HG03095 (cell line): Measurements from ENCODE around the gene ACTN4.

ENCODE experiments used
- ATAC-seq: cut with Tn5 transposase; IDR thresholded peaks from one replicate; pipeline ENCODE4 v1.9.1; 2021; ENCODE audit warnings: moderate library complexity; ENCODE audit not compliant: unreplicated experiment

ACTN4 gene

DNA sequence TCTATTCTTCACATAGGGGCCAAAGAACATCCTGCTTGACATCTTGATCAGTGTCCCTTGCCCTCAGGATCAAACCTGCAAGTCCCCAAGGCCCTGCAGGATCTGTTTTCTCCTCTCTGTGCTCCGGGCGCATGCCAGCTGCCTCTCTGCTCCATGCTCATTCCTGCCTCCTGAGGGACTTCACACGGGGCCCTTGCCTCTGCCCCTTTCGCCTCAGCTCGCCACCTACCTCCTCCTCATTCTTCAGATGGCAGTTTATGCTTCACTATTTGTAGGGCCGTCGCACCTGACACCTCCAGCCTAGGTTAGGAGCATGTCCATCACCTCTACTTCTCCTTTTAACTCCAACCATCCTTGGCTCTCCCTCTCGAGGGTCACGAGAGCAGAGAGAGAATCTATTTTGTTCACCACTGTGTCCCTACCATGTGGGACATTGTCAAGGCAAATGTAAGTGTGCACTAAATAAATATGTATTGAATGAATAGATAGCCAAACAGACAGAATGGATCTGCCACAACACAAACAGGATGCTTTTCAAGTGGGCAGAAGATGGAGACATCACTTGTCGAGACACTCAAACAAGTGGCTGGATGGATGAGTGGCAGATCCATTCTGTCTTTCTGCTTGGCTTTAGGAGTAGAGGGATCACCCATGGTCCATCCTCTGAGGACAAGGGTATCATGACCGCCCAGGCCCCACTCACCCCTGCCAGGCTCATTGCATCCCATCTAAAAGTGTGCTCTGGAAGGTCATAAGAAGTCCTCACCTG lies 29.6 kb downstream of the ACTN4 start:
- ATAC-seq = no peak

DNA sequence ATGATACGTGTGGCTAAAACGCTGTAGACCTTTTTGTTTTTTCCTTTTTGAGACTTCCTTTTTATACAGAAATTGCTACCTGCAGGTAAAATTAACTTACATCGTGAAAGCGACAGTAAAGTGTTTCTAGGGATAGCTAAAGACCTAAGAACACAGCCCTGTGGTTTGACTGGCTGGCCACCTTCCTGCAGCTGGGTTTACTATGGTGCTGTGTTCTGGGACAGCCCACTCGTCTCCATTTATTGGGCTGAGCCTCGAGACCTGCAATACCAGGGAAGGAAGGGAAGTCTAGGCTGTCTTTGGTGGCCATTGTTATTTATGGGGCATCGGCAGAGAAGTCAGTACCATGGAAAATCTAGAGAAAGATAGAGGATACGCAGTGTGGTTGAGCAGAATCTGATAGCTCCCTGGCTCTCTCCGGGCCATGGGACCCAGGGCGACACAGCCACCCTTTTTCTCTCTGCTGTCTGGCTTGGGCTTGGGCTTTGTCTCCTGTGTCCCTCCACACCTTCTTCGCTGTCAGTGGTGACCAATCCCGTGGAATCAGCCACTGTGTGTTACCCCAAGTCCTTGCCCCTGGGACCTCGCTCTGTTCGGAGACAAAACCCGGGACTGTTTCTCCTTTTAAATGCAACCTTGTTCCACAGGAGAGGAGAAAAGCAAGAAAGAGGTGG lies 30.9 kb downstream of the ACTN4 start:
- no peak for ATAC-seq

DNA sequence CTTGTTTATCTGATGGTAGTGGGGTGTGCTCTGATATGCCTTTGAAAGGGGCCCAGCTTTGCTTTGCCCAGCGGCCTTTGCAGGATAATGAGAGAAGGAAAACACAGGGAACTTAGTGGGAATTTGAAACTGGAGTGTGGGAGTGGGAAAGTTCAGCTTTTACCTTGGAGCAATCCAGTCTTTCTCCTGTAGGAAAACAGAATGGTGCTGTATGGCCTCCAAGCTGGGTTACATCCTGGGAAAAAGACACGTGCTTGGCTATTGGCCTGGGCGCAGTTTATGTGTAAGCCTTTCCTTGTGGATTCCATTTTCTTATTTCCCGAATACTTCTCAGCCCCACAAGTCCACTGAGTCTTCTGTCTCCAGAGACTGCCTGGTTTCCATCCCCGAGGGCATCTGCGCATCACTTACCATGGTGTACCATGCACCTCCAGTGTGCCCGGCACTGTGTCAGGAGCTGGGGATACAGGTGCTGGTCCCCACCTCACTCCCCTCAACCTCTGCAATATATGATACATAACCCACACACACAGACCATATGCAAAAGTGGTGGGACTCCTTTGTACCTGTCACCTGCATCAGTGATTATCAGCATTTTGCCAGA lies 31.5 kb downstream of the ACTN4 start:
- ATAC-seq = no peak

DNA sequence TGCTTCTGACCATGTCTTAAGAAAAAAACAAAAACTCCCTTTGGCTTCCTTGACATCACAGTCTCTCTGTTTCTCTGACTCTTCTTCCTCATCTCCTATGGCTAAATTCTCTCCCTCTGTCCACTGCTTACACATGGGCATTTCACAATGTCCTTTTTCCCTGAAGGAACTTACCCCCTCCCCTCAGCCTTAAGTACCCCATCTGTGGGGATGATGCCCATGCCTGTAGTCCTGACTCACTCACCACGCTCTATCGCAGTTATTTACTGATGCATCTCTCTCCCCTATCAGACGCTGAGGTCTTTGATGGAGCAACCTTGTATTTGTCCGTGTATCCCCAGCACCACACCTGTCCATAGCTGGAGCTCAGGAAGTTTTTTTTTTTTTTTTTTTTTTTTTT lies 32.4 kb downstream of the ACTN4 start:
- no peak for ATAC-seq

DNA sequence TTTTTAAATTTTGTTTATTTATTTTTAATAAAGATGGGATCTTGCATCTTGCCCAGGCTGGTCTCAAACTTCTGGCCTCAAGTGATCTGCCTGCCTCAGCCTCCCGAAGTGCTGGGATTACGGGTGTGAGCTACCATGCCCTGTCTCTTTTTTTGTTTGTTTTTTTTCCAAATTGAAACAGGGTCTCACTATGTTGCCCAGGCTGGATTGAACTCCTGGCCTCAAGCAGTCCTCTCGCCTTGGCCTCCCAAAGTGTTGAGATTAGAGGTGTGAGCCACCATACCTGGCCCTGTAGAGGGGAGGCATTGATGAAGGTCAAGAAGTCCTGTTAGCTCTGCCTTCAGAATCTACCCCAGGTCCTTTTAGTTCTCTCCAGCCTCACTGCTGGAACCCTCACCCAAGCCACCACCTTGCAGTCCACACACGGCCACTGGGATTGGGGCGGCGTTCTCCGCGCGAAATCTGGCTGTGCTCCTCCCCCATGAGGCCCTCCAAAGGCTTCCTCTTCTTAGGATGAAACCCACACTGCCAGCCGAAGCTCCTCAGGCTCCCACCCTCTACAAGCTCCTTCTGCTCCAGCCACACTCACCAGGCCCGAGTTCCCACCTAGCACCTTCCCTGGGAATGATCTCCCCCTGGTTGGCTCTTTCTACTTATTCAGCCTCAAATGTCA lies 34.9 kb downstream of the ACTN4 start:
- no peak for ATAC-seq

DNA sequence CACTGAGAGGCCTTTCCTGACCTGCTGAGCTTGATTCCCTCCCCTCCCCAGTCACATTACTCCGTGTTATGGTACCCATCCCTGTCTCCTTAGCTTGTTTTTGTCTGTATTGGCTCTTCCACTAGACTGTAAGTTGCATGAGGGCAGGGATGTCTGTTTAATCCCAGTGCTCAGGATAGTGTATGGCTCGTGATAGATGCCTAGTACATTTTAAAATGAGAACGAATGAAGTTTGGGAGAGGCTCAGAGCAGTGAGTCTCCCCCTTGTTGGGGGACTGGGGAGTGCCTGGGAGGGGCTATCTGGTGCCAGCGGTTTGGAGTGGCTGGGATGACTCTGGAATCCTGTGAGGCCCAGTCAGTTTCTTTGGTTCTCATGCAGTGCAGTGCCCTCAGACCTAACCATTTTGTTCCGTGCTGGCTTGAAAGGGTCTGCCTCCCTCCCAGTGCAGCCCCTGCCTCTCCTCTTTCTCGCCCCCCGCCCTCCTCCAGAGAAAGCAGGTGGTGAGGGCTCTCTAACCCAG lies 35.5 kb downstream of the ACTN4 start:
- ATAC-seq = no peak

DNA sequence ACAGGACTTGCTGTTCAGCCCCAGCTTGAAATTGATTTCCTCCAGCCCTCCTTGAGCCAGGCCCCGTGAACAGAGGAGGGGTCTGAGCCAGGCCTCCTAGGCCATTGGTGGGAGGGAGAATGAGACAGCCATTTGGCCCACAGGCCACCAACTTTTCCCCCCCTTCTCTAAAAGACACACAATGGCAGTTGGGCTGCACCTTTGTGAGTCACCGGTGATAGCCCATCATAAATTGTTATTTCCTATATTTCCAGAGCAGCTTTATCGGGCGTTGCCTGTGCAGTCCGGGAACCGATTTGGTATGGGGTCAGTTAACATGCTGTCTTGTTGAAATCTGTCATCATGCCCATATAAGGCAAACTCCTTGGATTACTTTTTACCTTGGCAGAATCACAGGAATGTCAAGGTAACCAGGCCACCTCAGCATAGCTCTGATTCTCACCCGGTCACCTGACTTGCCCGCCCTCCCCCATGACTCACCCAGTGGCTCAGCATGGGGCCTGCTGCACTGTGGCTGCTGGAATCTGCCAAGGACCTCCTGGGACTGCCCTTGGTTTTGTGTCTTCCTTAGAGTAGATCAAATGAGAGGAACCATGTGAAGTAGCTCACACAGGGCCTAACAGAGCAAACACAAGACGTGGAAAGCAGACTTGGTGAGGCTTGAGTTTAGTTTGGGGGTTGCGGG lies 36.1 kb downstream of the ACTN4 start:
- ATAC-seq = no peak

DNA sequence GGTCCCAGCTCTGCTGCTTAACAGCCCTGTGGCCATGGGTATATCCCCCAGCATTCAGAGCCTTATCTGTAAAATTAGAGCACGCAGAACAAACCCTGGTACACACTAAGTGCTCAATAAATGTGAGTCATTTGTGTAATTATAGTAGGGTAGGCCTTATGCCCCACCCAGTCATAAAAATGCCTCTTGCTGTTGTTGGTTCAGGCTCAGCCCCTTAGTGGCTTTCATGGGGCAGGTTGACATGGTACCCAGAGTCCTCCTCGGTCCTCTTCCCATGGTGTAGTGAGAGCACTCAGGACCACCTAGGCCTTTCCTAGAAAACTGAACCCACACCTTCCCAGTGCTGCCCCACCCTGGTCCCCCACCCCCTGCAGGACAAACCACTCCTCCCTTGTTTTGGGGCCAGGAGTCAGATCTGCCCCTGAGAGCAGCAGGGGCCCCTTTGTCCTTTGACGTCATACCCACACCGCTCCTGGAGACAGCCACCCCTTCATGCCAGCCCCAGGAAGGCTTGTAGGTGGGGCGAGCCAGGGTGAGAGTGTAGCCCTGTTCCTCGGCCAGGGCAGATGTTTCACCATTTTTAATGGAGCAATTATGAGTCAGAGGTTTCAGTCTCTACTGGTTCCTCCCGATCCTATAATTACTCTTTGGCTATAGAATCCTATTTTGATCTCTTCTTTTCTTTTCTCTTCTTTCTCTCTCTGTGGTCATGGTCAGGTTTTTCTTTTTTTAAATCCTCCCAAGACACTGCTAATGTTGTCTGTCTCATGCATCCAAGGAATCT lies 36.8 kb downstream of the ACTN4 start:
- ATAC-seq = no peak

DNA sequence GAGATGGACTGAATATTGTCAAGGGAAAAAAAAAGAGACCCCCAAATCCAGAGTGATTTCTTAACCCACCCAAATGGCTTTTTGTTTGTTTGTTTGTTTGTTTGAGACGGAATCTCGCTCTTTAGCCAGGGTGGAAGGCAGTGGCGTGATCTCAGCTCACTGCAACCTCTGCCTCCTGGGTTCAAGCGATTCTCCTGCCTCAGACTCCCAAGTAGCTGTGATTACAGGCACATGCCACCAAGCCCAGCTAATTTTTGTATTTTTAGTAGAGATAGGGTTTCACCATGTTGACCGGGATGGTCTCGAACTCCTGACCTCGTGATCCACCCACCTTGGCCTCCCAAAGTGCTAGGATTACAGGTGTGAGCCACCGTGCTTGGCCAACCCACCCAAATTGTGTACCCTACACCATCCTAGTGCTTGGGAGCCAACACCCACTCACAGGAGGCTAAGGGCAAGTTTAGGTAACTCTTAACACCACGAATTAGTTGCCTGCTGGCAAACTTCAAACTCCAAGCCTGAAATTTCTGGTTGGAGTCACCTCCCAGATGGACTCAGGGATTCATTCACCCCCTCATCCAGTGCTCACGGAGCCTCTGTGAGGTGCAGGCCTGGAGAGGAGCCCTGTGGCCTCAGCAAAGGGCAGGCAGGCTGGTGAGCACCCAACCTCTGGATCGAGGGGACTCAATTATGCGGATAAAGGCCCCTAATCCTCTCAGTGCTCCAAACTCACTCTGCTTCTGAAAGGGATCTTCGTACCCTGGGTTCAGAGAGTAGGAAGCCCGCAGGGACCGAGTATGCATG lies 37.6 kb downstream of the ACTN4 start:
- ATAC-seq = no peak

DNA sequence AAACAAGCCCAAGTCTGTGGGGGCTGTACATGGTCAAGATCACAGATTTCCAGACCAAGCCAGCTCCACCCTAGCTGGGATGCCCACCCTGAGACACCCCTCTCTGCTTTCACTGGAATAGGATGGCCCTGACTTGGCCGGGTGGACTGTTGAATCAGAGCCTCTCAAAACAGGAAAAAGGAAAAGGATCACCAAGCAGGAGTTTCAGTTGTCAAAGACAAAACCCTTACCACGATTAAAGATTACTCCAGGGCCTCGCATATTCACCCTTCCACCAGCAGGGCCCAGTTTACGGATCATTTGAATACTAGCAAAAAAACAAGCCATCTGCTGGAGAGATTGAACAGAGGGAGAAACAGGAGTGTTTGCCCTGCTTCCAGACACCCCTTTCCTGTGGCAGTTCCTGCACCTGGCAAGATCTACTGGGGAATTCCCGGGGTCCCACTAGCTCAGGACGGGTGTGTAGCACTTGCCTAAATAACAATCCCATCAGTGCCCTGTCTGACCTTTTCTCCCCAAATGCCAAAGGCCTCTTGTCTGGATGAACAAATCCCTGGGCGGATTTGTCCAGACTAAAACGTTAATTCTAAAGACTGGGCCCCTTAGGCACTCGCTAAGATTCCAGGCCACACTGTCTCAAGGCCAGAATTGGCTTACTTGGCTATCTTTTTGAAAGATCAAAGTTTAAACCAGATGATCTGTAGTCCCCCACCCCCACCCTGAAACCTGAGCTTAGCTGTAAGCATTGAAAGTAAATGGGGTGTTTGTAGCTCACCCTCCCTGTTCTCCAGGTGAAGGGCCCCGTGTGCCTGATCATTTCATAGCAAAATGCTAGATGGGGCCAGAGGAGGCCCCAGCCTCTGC lies 38.4 kb downstream of the ACTN4 start:
- ATAC-seq = no peak

DNA sequence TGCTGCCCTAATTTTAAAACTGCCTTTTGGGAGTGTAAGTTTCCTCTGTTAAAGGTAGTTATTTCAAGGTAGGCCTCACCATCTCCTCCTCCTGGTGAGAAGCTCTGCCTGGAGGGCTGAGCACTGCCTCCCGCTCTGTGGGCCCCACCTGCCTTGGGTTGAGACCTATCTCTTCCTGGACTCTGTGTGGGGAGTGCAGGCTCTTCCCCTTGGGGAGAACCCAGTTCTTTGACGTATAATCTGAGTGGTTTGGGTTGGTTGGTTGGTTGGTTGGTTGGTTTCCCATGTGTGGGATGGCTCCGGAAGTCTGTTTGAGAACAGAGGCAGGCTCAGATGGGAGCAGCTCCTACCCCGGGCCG lies 39.1 kb downstream of the ACTN4 start:
- ATAC-seq = no peak

DNA sequence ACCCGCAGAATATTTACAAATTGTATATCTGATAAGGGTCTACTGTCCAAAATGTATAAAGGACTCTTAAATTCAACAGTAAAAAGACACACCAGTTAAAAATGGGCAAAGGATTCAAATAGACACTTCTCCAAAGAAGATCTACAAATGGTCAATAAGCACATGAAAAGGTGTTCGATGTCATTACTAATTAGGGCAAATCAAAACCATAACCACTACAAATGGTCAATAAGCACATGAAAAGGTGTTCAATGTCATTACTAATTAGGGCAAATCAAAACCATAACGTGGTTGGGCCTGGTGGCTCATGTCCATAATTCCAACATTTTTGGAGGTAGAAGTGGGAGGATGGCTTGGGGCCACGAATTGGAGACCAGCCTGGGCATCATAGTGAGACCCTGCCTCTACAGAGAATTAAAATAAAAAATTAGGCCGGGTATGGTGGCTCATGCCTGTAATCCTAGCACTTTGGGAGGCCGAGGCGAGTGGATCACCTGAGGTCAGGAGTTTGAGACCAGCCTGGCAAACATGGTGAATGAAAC lies 40.5 kb downstream of the ACTN4 start:
- ATAC-seq = no peak

DNA sequence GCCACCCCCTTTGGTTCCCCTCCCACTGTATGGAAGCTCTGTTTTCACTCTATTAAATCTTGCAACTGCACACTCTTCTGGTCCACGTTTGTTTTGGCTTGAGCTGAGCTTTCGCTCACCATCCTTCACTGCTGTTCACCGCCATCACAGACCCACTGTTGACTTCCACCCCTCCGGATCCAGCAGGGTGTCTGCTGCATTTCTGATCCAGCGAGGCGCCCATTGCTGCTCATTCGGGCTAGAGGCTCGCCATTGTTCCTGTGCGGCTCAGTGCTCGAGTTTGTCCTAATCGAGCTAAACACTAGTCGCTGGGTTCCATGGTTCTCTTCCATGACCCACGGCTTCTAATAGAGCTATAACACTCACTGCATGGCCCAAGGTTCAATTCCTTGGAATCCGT lies 42.7 kb downstream of the ACTN4 start:
- ATAC-seq = no peak

DNA sequence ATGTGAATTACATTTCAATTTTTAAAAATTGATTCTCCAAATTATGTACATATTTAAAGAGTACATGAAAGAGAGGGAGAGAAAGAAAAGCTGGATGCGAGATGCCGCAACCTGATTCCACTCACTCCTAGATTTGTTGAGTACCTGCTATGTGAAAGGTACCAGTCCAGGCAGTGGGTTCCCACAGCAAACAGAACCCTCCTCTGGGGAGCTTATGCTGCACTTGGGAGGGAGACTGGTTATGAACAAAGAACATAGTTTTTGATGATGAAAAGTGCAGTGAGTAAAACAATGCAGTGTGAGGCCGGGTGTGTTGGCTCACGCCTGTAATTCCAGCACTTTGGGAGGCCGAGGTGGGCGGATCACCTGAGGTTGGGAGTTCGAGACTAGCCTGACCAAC lies 43.4 kb downstream of the ACTN4 start:
- no peak for ATAC-seq

DNA sequence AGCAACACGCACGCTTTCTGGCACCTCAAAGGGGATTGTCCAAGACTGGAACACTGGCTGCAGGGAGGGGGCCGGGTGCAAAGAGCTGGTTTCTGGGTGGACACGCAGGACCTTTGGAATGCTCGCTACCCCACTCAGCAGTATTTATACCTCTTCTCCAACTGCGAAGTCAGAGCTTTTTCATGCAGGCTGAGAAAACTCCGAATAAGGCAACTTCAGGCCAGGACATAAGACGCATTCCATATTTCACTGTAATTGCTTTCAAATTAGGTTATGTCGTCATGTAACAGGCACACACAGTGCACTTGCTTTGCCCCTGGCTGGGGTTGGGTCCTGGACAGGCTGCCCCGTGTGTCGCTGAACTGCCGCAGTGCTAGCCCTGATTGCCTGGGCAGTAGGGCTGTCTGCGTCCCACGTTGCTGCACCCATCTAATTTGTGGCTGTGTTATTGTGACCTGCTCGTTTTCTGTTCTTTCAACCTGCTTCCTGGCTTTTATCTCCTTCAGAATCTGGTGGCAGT lies 44.5 kb downstream of the ACTN4 start:
- ATAC-seq = no peak

DNA sequence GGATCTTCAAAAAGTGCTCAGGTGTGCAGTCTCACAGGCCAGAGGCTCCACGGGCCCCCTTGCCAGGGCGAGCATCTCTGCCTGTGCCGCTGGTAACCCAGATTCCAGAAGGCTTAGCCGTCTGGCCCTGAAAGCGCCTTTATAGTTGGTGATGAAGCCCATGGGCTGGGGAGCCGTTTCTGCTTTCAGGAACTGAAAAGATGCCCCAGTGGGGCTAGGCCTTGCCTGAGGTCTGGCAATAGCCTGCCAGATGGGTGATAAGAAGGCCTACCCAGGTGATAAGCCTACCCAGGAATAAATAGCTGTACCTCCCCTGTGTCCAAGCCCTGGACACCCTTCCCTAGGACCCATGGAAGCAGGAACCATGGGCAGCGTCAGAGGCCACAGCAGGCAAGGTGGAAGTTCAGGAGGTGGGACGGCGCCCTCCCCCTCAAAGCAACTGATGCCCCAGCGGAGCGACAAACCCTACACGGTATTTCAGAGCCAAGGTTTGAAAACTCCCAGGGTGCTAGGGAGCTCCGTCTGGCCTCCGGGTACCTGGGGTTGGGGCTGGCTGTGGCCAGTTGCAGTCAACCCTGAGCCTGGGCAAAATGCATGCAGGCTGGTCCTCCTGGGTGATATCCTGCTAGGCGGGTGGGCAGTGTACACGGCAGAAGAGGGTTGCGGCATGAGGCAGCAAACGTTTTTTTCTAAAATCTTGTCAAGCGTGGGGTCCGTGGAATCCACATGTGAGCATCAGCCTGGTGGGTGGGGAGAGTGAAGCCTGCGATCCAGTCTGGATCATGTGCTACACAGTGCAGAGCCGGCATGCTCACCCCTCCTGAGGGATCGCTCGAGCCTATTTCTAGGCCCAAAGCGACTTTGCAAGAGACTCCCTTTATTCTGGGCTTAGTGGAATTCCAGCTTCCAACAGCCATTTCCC lies 45.3 kb downstream of the ACTN4 start:
- ATAC-seq = no peak
